Stomach (tissue), 4 donors: ENCODE measurements around the gene TBC1D26.

Experiments used
- EP300 ChIP-seq: sonication (generic); formaldehyde crosslinking; IDR thresholded peaks from one replicate; pipeline ENCODE4 v1.6.1; 2017; ENCODE audit warnings: antibody characterized with exemption
- POLR2A ChIP-seq, 4 donors: fragments of 450-650 bp; IDR thresholded peaks; one replicate each; pipeline ENCODE4 v1.6.1; 2016; ENCODE audit warnings: antibody characterized with exemption in 4 of 4, control low read depth in 2 of 4, mild to moderate bottlenecking in 1 of 4, moderate library complexity in 1 of 4
- TF ChIP-seq, protein P1 (sequence below), 7 experiments: fragments of 450-650 bp in 4 of 7; fragments of 200-600 bp in 3 of 7; sonication (generic) in 3 of 7; IDR thresholded peaks; one replicate each; pipeline ENCODE4 v1.5.1; 2016 to 2019; ENCODE audit warnings: antibody characterized with exemption in 7 of 7, control low read depth in 2 of 7, mild to moderate bottlenecking in 1 of 7

DNA sequence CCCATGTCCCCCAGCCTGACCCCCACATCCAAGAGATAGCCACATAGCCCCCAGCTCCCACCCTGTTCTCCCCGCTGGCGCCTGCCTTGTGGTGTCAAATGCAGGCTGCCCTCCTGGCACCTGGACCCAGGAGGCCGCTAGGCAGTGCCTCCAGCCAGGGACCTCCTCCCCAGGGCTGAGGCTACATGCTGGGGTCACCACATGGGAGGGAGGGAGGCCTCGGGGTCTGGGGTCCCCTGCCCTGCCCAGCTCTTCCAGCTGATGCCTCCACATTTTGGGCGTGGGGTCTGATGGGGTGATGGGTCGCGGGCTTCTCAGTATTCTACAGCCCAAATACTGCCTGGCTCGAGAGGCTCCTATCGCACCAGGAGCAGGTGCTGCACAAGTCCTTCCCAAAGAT lies 9.5 kb downstream of the TBC1D26 start:
- TF ChIP-seq, protein P1, sequence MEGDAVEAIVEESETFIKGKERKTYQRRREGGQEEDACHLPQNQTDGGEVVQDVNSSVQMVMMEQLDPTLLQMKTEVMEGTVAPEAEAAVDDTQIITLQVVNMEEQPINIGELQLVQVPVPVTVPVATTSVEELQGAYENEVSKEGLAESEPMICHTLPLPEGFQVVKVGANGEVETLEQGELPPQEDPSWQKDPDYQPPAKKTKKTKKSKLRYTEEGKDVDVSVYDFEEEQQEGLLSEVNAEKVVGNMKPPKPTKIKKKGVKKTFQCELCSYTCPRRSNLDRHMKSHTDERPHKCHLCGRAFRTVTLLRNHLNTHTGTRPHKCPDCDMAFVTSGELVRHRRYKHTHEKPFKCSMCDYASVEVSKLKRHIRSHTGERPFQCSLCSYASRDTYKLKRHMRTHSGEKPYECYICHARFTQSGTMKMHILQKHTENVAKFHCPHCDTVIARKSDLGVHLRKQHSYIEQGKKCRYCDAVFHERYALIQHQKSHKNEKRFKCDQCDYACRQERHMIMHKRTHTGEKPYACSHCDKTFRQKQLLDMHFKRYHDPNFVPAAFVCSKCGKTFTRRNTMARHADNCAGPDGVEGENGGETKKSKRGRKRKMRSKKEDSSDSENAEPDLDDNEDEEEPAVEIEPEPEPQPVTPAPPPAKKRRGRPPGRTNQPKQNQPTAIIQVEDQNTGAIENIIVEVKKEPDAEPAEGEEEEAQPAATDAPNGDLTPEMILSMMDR (IDR thresholded peaks at IDR 0.05): no peak
- TF ChIP-seq POLR2A (IDR thresholded peaks at IDR 0.05) (no peak), EP300 (no peak)
